ENCODE data around the gene HTRA3.

- no peak for TF ChIP-seq PATZ1 (CRISPR knock-in tag; IDR thresholded peaks at IDR 0.05; ENCODE audit: borderline replicate concordance)
- no peak for TF ChIP-seq CREB5 (CRISPR knock-in tag; IDR thresholded peaks at IDR 0.05; ENCODE audit: low read depth)
- TF ChIP-seq PPARA (CRISPR knock-in tag; IDR thresholded peaks at IDR 0.05; ENCODE audit: borderline replicate concordance), result no peak
- TF ChIP-seq ARNTL (CRISPR knock-in tag; IDR thresholded peaks at IDR 0.05; ENCODE audit: borderline replicate concordance, low read depth), result no peak
- no peak for TF ChIP-seq BACH2 (CRISPR knock-in tag; IDR thresholded peaks at IDR 0.05; ENCODE audit: borderline replicate concordance)
- no peak for TF ChIP-seq TSHZ2 (CRISPR knock-in tag; IDR thresholded peaks at IDR 0.05)
- TF ChIP-seq ZNF565 (CRISPR knock-in tag; conservative IDR thresholded peaks at IDR 0.05; ENCODE audit: low read depth), result no peak
Observed at GRCh38 chr4:8336412-8337075, 67.0 kb downstream of the HTRA3 start.

All from SK-N-SH treated with all-trans-retinoic acid at 6 μM for 48 hours (cell line).